Caco-2 (cell line): ENCODE measurements around the gene MRPL12. TPM values are rescaled to one million over a fixed set of nuclear protein-coding genes. Genes with fewer than 3 reads are reported as not detected.
A peak's percentile ranks its signal among the peaks of the same experiment; 100 is the strongest.

Source experiments
- BruUV-seq: library from RNA; stranded (reverse); fragments of 400-500 nt; replicated peaks from 2 replicates; lab custom pipeline; 2021; lab: Mats Ljungman, UMichigan
- CTCF ChIA-PET: fragments of 300-600 bp; sonication (Branson Sonifier 250); formaldehyde crosslinking; loops from one replicate; lab custom pipeline; 2022; ENCODE audit warnings: antibody characterized with exemption; lab: Charles Lee
- POLR2A ChIA-PET: fragments of 300-600 bp; sonication (Branson Sonifier 250); formaldehyde crosslinking; loops from one replicate; lab custom pipeline; 2022; ENCODE audit warnings: antibody characterized with exemption; lab: Charles Lee
- DNase-seq, 2 experiments: peaks; one replicate each; pipeline versions ENCODE4 v3.0.0 to v3.0.0-alpha.2; 2020 to 2022
- H3K27me3 ChIP-seq: replicated peaks from 2 replicates; pipeline ENCODE4 v1.6.0; 2011; ENCODE audit warnings: low read length; ENCODE audit not compliant: control insufficient read depth, insufficient read depth
- H3K36me3 ChIP-seq: 2 replicates; pipeline ENCODE4 v1.5.1; 2011; ENCODE audit warnings: low read length; ENCODE audit not compliant: control insufficient read depth, insufficient read depth
- H3K4me1 ChIP-seq: fragments of 250-450 bp; sonication (Bioruptor Pico); 2 replicates; pipeline ENCODE4 v1.5.1; 2020; ENCODE audit warnings: mild to moderate bottlenecking
- H3K4me3 ChIP-seq: 2 replicates; pipeline ENCODE4 v1.5.1; 2011; ENCODE audit warnings: low read depth, mild to moderate bottlenecking, control low read depth, low read length
- H3K9me3 ChIP-seq: fragments of 250-450 bp; sonication (Bioruptor Pico); 2 replicates; pipeline ENCODE4 v1.5.1; 2020; ENCODE audit warnings: mild to moderate bottlenecking, moderate library complexity
- H3K27ac Mint-ChIP-seq: one replicate; pipeline ENCODE4 v1.8.0; 2022; ENCODE audit warnings: mixed read lengths; ENCODE audit not compliant: unreplicated experiment
- H3K27me3 Mint-ChIP-seq: one replicate; pipeline ENCODE4 v1.8.0; 2022; ENCODE audit warnings: mixed read lengths; ENCODE audit not compliant: insufficient read depth, unreplicated experiment
- H3K36me3 Mint-ChIP-seq: one replicate; pipeline ENCODE4 v1.8.0; 2022; ENCODE audit warnings: mild to moderate bottlenecking, mixed read lengths; ENCODE audit not compliant: insufficient read depth, unreplicated experiment
- H3K4me1 Mint-ChIP-seq: one replicate; pipeline ENCODE4 v1.8.0; 2022; ENCODE audit warnings: low read depth, mixed read lengths; ENCODE audit not compliant: unreplicated experiment
- H3K4me3 Mint-ChIP-seq: one replicate; pipeline ENCODE4 v1.8.0; 2022; ENCODE audit warnings: mild to moderate bottlenecking, moderate library complexity, mixed read lengths; ENCODE audit not compliant: unreplicated experiment
- H3K9me3 Mint-ChIP-seq: one replicate; pipeline ENCODE4 v1.8.0; 2022; ENCODE audit warnings: mixed read lengths; ENCODE audit not compliant: unreplicated experiment
- CTCF ChIP-seq, 2 experiments: fragments of 200-600 bp in 1 of 2; IDR thresholded peaks; 1 replicate in 1 of 2; 2 replicates in 1 of 2; pipeline versions ENCODE4 v1.5.1 to v1.8.0; 2011 to 2022; ENCODE audit warnings: antibody characterized with exemption in 1 of 2, control low read depth in 1 of 2, inconsistent platforms in 1 of 2, low read depth in 1 of 2, low read length in 1 of 2, mild to moderate bottlenecking in 1 of 2, moderate library complexity in 1 of 2; ENCODE audit not compliant: insufficient read depth in 1 of 2, severe bottlenecking in 1 of 2, unreplicated experiment in 1 of 2
- intact Hi-C: fragments of 100-400 bp; cut with micrococcal nuclease; formaldehyde crosslinking; loops from one replicate; pipeline ENCODE4 v1.10.0; 2022; ENCODE audit not compliant: unreplicated experiment
- total RNA-seq: library from RNA; stranded (reverse); gene quantifications from 2 replicates; pipeline ENCODE4 v1.2.3, GENCODE V29; 2022

Gene MRPL12
- total RNA-seq, 1 experiment from 2014 or later = 164 TPM

GRCh38 chr17:81656118-81656743 lies 46.9 kb upstream of the MRPL12 start, which contains the start of gene PDE6G:
Gene PDE6G, minus strand, starts transcription at chr17:81656542. Its CDS starts 3,237 bp downstream, at chr17:81653305.
- Mint-ChIP-seq H3K4me3 (no peak within 1 kb of the TSS), H3K9me3 (no peaks in the 10 kb centered on the region), H3K27ac (no peak within 1 kb of the TSS), H3K4me1 (peaks cover 6% of the 10 kb centered on the region), H3K36me3 (no peaks in the 10 kb centered on the region), H3K27me3 (no peaks in the 10 kb centered on the region)
- no TSS peak for BruUV-seq
- H3K4me1 ChIP-seq = peaks cover 13% of the 10 kb centered on the region
- H3K4me3 ChIP-seq = no peak within 1 kb of the TSS
- no peak for TF ChIP-seq CTCF (IDR thresholded peaks at IDR 0.05; ENCODE audit: insufficient read depth in 1 of 2, low read depth in 1 of 2, low read length in 1 of 2, severe bottlenecking in 1 of 2, unreplicated experiment in 1 of 2)
- POLR2A ChIA-PET = interaction anchor here (1.3 kb wide), 1 partner anchor 11 kb away, joined by 4 read pairs; the partner anchor contains the start of gene CCDC137
- H3K9me3 ChIP-seq = no peaks in the 10 kb centered on the region
- CTCF ChIA-PET = interaction anchor here (0.6 kb wide), 1 partner anchor 129 kb away, joined by 3 read pairs; no protein-coding TSS in a partner anchor
- intact Hi-C loops = no loop called here
- H3K27me3 ChIP-seq = no peaks in the 10 kb centered on the region
- no peaks in the 10 kb centered on the region for H3K36me3 ChIP-seq
- no peak for DNase-seq

GRCh38 chr17:81656835-81657234 lies 46.3 kb upstream of the MRPL12 start:
- POLR2A ChIA-PET = no interaction called here

DNA sequence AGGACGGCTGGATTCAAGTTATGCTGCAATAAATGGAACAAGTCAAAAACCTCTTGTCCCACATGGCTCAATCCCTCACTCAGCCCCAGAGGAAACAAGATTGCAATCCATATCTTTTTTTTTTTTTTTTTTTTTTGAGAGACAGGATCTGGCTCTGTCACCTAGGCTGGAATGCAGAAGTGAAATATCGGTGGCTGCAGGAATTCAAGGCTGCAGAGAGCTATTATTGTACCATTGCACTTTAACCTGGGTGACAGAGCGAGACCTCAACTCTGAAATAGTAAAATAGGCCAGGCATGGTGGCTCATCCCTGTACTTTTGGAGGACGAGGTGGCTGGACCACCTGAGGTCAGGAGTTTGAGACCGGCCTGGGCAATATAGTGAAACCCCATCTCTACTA lies 44.1 kb upstream of the MRPL12 start:
- POLR2A ChIA-PET = no interaction called here

More at GRCh38 chr17:81656835-81657234, 46.3 kb upstream of the MRPL12 start:
- no peak for DNase-seq
- CTCF ChIA-PET = no interaction called here
- BruUV-seq = no TSS peak
- no peaks in the 10 kb centered on the region for H3K27me3 Mint-ChIP-seq
- no peaks in the 10 kb centered on the region for H3K36me3 Mint-ChIP-seq
- no peak for TF ChIP-seq CTCF (IDR thresholded peaks at IDR 0.05; ENCODE audit: insufficient read depth in 1 of 2, low read depth in 1 of 2, low read length in 1 of 2, severe bottlenecking in 1 of 2, unreplicated experiment in 1 of 2)
- no peaks in the 10 kb centered on the region for H3K36me3 ChIP-seq
- H3K4me1 Mint-ChIP-seq = peaks cover 2% of the 10 kb centered on the region
- no peak overlapping the region for H3K4me3 ChIP-seq
- H3K9me3 Mint-ChIP-seq = no peaks in the 10 kb centered on the region
- no peak overlapping the region for H3K27ac Mint-ChIP-seq
- intact Hi-C loops = no loop called here
- H3K27me3 ChIP-seq = no peaks in the 10 kb centered on the region
- H3K4me3 Mint-ChIP-seq = no peak overlapping the region
- peaks cover 13% of the 10 kb centered on the region for H3K4me1 ChIP-seq
- no peaks in the 10 kb centered on the region for H3K9me3 ChIP-seq

More for the DNA sequence above, 44.1 kb upstream of the MRPL12 start:
- Histone ChIP-seq H3K4me1 (peaks cover 13% of the 10 kb centered on the region), H3K36me3 (no peaks in the 10 kb centered on the region), H3K4me3 (no peak overlapping the region), H3K9me3 (no peaks in the 10 kb centered on the region), H3K27me3 (no peaks in the 10 kb centered on the region)
- no peaks in the 10 kb centered on the region for H3K36me3 Mint-ChIP-seq
- H3K4me1 Mint-ChIP-seq = no peaks in the 10 kb centered on the region
- peak in 1 of 2 experiments; percentile 52 for DNase-seq
- intact Hi-C loops = no loop called here
- H3K27me3 Mint-ChIP-seq = no peaks in the 10 kb centered on the region
- H3K4me3 Mint-ChIP-seq = no peak overlapping the region
- CTCF ChIA-PET = interaction anchor here (0.6 kb wide), 3 partner anchors 32 to 73 kb away, joined by 3 read pairs; no protein-coding TSS in a partner anchor
- BruUV-seq = no TSS peak
- no peak for TF ChIP-seq CTCF (IDR thresholded peaks at IDR 0.05; ENCODE audit: insufficient read depth in 1 of 2, low read depth in 1 of 2, low read length in 1 of 2, severe bottlenecking in 1 of 2, unreplicated experiment in 1 of 2)
- no peaks in the 10 kb centered on the region for H3K9me3 Mint-ChIP-seq
- no peak overlapping the region for H3K27ac Mint-ChIP-seq
